H4 (cell line): Measurements from ENCODE around the gene MAN1B1. TPM values are rescaled to one million over a fixed set of nuclear protein-coding genes. Genes with fewer than 3 reads are reported as not detected.
A peak's percentile ranks its signal among the peaks of the same experiment; 100 is the strongest.

Experiments
- DNase-seq: peaks from one replicate; pipeline ENCODE4 v3.0.0-alpha.2; 2015; ENCODE audit warnings: low spot score
- total RNA-seq: library from RNA; depleted of rRNA; stranded (reverse); fragments of >200 nt; shearing (Covaris generic); gene quantifications from 2 replicates; pipeline ENCODE4 v1.2.3, GENCODE V29; 2014; rRNA removed

Gene MAN1B1
- total RNA-seq = 38.6 and 62.6 TPM in 2 replicates

GRCh38 chr9:137086531-137087408 is at the start of gene MAN1B1:
MAN1B1 (plus strand) TSS chr9:137086985; CDS start chr9:137087000, 15 bp downstream.
- peak; percentile 99 for DNase-seq

- no peak for DNase-seq
Measured at GRCh38 chr9:137037035-137037434, 49.8 kb upstream of the MAN1B1 start.

GRCh38 chr9:137037483-137037882 is 49.3 kb upstream of the MAN1B1 start:
- DNase-seq = no peak

DNA sequence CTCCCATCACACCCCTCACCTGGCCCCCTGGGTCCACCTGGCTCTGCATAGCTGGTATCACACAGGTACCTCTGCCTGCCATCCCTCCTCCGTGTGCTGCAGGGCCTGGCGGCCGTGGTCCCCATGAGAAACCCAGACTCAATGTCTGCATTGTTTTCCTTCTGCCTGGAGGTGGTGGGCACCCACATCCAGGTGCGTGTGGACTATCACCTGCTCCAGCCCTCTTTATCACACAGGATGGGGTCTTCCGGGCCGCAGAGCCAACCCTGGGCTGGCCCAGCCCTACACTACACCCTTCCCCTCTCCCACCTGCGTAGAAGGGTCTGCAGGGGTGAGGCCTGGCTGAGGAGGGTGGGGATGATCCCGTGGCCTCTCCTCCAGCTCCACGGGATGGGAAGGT is 47.9 kb upstream of the MAN1B1 start:
- no peak for DNase-seq

GRCh38 chr9:137039611-137040366 is 47.0 kb upstream of the MAN1B1 start:
- no peak for DNase-seq

DNA sequence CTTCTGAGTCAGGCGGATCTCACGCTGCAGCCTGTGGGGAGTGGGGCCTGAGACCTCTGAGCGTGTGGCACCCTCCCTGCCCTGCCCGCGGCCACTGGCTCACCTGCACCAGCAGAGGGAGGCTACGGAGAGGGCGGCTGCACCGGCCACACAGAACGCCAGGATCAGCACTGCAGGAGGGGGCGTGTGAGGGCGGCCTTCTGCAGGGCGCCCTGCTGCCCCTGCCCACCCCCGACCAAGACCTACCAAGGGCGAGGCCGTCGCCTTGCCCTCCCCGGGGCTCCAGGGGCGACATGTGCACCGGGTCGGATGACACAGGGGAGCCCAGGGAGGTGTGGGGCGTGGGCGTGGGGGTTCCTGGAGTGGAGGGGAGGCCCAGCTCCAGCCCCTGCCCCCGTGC is 46.2 kb upstream of the MAN1B1 start:
- DNase-seq = no peak

- DNase-seq = no peak
Measured at GRCh38 chr9:137041124-137041523, 45.7 kb upstream of the MAN1B1 start.

DNA sequence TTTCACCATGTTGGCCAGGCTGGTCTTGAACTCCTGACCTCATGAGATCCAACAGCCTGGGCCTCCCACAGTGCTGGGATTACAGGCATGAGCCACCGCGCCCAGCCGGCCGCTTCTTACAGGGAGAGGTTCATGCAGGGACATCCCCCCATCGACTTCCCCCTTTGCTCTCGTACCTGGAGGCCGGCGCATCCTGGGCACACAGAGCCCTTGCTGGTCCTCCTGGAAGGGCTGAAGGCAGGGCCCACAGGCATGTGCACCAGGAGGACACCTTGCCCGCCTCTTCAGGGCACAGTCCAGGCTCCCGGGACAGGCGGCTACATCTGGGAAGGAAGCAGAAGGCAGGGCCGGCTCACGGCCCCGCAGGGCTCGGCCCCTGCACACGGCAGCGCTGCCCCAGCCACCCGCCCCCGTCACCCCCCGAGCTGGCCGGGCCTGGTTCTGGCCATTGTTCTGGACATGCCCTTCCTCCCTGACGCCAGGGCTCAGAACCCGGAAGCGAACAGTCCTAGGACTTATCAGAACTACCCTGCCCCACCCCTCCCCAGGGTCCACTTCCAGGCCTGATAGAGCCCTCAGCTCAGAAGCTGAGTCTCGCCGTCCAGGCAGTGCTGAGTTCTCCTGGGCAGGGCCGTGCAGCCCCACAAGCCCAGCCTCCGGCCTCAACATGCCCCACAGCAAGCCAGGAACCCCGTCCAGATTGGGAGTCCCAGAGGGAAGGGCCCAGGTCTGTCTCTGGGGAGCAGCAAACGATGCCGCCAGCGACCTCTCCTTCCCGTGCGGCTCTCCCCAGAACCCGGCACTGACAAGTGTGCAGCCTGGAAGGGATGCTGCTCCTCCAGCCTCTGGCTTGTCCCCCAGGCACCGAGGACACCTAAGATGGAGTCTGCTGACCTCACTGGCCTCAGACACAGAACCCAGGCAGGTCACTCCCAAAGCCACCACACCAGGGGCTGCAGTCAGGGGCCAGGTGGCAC is 43.7 kb upstream of the MAN1B1 start:
- DNase-seq = no peak

- no peak for DNase-seq
Measured at GRCh38 chr9:137044037-137044436, 42.7 kb upstream of the MAN1B1 start.

GRCh38 chr9:137044502-137045177 is 42.1 kb upstream of the MAN1B1 start:
- DNase-seq = no peak

DNA sequence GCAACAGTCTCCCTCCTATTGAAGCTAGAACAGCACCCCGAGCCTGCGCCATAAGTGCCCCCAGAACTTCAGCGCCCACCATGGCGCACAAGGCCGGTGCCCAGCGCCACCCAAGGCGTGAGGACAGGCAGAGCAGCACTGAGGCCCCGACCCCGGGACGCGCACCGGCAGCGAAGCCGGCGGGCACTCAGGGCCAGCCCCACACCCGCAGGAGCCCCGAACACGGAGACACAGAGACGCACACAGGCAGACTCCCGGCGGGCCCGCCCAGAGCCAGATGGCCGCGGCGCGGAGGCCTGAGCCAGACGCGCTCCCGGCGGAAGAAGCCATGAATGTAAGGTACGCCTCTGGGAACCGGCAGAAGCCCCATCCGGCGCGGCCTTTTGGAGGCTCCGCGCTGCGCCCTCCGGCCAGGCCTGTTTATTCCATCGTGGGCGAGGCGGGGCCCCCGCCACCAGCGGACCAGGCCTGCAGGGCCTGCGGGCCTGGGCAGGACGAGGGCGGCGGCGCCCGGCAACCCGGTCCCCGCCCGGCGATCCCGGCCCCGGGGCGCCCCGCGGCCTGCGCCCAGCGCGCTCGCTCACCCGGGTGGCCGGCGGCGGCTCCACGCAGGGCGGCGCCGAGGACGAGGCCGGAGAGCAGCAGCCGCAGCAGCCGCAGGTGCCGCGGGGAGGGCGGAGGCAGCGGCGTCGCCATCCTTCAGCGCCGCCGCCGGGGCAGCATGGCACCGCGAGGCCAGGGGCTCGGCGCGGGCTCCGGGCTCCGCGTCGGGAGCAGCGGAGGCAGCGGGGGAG is 41.3 kb upstream of the MAN1B1 start:
- DNase-seq = no peak

- peak; percentile 56 for DNase-seq
Measured at GRCh38 chr9:137046088-137046787, 40.5 kb upstream of the MAN1B1 start, which contains the start of gene NPDC1. NPDC1 (minus strand) TSS chr9:137046177; CDS start chr9:137045989, 188 bp downstream.

GRCh38 chr9:137048655-137049543 is 37.9 kb upstream of the MAN1B1 start:
- DNase-seq = no peak

DNA sequence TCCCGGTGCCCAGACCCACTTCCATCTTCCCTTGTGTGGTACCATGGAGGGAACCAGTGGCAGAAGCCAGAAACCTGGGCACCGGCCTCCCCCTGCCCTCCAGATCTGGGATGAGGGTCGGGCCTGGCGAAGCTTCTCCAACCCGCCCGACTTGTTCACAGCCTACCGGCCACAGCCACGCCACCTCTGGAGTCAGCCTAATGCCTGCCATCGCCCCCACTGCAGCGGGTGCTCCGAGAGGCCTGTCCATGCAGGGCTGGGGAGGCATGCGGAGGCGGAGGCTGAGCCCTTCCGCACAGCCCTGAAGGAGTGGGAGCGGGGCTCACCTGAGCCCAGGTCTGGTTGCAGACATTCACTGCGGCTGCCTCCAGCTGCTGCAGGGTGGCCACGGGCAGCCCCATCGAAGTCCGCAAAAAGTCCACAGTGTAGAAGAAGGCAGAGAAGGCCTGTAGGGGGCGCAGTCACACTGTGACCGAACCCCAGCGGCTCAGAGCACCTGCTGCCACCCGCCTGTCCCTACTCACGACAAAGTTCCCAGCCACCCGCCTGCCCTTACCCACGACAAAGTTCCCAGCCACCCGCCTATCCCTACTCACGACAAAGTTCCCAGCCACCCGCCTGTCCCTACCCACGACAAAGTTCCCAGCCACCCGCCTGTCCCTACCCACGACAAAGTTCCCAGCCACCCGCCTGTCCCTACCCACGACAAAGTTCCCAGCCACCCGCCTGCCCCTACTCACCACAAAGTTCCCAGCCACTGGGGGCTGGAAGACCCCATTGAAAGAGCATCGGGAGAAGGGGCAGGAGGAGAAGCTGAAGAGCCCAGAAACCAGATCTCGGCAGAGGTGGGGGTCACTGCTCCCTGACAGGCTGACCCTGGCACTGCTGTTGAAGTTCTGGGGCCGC is 37.0 kb upstream of the MAN1B1 start:
- DNase-seq = no peak

DNA sequence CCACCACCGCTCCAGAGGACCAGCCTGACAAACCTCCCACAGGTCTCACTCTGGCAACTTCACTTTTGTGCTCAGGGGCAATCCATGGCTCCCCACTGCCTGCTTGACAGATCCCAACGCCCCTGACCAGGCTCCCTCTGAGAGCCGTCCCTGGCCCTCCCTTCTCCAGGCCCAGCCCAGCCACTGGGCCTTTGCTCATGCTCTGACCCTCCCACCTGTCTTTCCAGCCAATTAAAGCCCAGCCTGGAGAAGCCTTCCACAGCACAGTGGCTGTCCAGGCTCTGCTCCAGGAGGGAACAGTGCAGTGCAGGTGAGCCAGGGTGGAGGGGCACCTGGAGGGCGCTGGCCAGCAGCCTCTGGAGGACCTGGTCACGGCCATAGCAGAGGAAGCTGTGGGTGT is 36.2 kb upstream of the MAN1B1 start:
- DNase-seq = no peak

GRCh38 chr9:137051145-137051724 is 35.5 kb upstream of the MAN1B1 start:
- no peak for DNase-seq

DNA sequence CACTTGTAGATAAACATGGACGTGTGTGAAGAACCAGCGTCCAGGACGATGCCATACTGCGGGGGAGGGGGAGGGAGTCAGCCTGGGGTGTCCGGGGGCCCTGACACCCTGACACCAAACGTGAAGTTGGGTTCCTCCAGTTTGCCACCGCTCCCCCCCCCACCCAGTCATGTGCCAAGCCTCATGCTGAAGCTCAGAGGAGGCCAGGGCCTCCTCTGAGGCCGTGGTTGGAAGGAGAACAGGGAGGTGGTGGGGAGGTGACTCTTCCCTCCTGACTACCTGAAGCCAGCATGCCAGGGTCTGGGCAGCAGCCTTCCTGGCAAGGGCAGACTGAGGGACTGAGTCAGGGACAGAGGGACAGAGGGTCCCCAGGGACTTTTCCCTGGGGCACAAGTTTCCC is 34.5 kb upstream of the MAN1B1 start:
- no peak for DNase-seq
